Measurements from ENCODE around the gene ACER3. TPM values are rescaled to one million over a fixed set of nuclear protein-coding genes. Genes with fewer than 3 reads are reported as not detected.

ACER3 gene
- total RNA-seq, 1 donor from 2014 or later: 11.8 TPM

GRCh38 chr11:77068457-77069335 lies 208.0 kb downstream of the ACER3 start:
- Mint-ChIP-seq H3K9me3 (no peaks in the 10 kb centered on the region), H3K27ac (no peak overlapping the region), H3K4me1 (peaks cover 10% of the 10 kb centered on the region), H3K27me3 (no peaks in the 10 kb centered on the region), H3K36me3 (ENCODE audit: low read depth) (no peaks in the 10 kb centered on the region), H3K4me3 (peak overlapping the region; percentile 35)
- DNase-seq: peak; percentile 9
- intact Hi-C loops (cut with micrococcal nuclease): loop anchor here (10.0 kb wide), 1 partner anchor 406 kb away; the partner anchor contains the start of gene PAK1
- ChIA-PET CTCF (no interaction called here), POLR2A (no interaction called here)
- TF ChIP-seq CTCF (IDR thresholded peaks at IDR 0.05): no peak
- no peak for ATAC-seq (ENCODE audit: low read depth)

- ChIA-PET POLR2A (interaction anchor here (0.5 kb wide), 1 partner anchor 21 kb away, joined by 3 read pairs; no protein-coding TSS in a partner anchor), CTCF (no interaction called here)
- ATAC-seq (ENCODE audit: low read depth) (no peak), DNase-seq (peak; percentile 16)
- Mint-ChIP-seq H3K27ac (no peak overlapping the region), H3K4me3 (peak overlapping the region; percentile 21), H3K9me3 (no peaks in the 10 kb centered on the region), H3K36me3 (ENCODE audit: low read depth) (no peaks in the 10 kb centered on the region), H3K27me3 (no peaks in the 10 kb centered on the region), H3K4me1 (peaks cover 10% of the 10 kb centered on the region)
- intact Hi-C loops (cut with micrococcal nuclease): loop anchor here (10.0 kb wide), 1 partner anchor 405 kb away; the partner anchor contains the start of gene PAK1
- TF ChIP-seq CTCF (IDR thresholded peaks at IDR 0.05): no peak
Observed at GRCh38 chr11:77069336-77069968, 208.7 kb downstream of the ACER3 start.

GRCh38 chr11:77069969-77070582 lies 209.4 kb downstream of the ACER3 start:
- intact Hi-C loops (cut with micrococcal nuclease): loop anchor here (10.0 kb wide), 1 partner anchor 405 kb away; the partner anchor contains the start of gene PAK1
- DNase-seq (peak; percentile 8), ATAC-seq (ENCODE audit: low read depth) (no peak)
- no peak overlapping the region for H3K4me3 Mint-ChIP-seq
- no peaks in the 10 kb centered on the region for H3K27me3 Mint-ChIP-seq
- no peaks in the 10 kb centered on the region for H3K9me3 Mint-ChIP-seq
- ChIA-PET POLR2A (interaction anchor here (0.5 kb wide), 1 partner anchor 22 kb away, joined by 3 read pairs; no protein-coding TSS in a partner anchor), CTCF (no interaction called here)
- TF ChIP-seq CTCF (IDR thresholded peaks at IDR 0.05): no peak
- H3K27ac Mint-ChIP-seq: no peak overlapping the region
- H3K36me3 Mint-ChIP-seq (ENCODE audit: low read depth): no peaks in the 10 kb centered on the region
- H3K4me1 Mint-ChIP-seq: peaks cover 10% of the 10 kb centered on the region

- no peak overlapping the region for H3K27ac Mint-ChIP-seq
- POLR2A ChIA-PET: no interaction called here
- peaks cover 5% of the 10 kb centered on the region for H3K4me1 Mint-ChIP-seq
- no peaks in the 10 kb centered on the region for H3K36me3 Mint-ChIP-seq (ENCODE audit: low read depth)
- CTCF ChIA-PET: no interaction called here
- no peak for DNase-seq
- TF ChIP-seq CTCF (IDR thresholded peaks at IDR 0.05): no peak
- no peak overlapping the region for H3K4me3 Mint-ChIP-seq
- intact Hi-C loops (cut with micrococcal nuclease): no loop called here
- H3K27me3 Mint-ChIP-seq: no peaks in the 10 kb centered on the region
- no peak for ATAC-seq (ENCODE audit: low read depth)
- no peaks in the 10 kb centered on the region for H3K9me3 Mint-ChIP-seq
Observed at GRCh38 chr11:77071077-77071476, 210.4 kb downstream of the ACER3 start.

All from activated B cell treated with CpG ODN at 0.5 μM for 24 hours (primary cell).